GM12878 (cell line): ENCODE measurements around the gene CCNG1. TPM values are rescaled to one million over a fixed set of nuclear protein-coding genes. Genes with fewer than 3 reads are reported as not detected.

Experiments used
- ATAC-seq: fragments of 200-7000 bp; cut with Tn5 transposase; 3 replicates; pipeline ENCODE4 v1.9.1; 2020; ENCODE audit warnings: mild to moderate bottlenecking, moderate library complexity
- BruUV-seq: library from RNA; stranded (reverse); fragments of 400-500 nt; replicated peaks from 2 replicates; lab custom pipeline; 2021; lab: Mats Ljungman, UMichigan
- CTCF ChIA-PET: fragments of 300-600 bp; sonication (Branson Sonifier 250); formaldehyde crosslinking; extraction: SDS; loops from one replicate; lab custom pipeline; 2021; ENCODE audit warnings: inconsistent platforms; lab: Yijun Ruan, JAX
- POLR2A ChIA-PET: fragments of 350-600 bp; formaldehyde crosslinking; extraction: SDS; loops from one replicate; lab custom pipeline; 2021; ENCODE audit warnings: inconsistent platforms; lab: Charles Lee
- RAD21 ChIA-PET: fragments of 300-600 bp; sonication (Branson Sonifier 250); formaldehyde crosslinking; loops from one replicate; lab custom pipeline; 2023; ENCODE audit warnings: antibody characterized with exemption; ENCODE audit not compliant: unreplicated experiment; lab: Charles Lee
- SMC1A ChIA-PET: fragments of 300-600 bp; sonication (Branson Sonifier 250); formaldehyde crosslinking; loops from one replicate; lab custom pipeline; 2023; ENCODE audit not compliant: unreplicated experiment, uncharacterized antibody; lab: Charles Lee
- DNase-seq: peaks from one replicate; pipeline ENCODE4 v3.0.0-alpha.2; 2011; ENCODE audit warnings: low read depth, low spot score
- FAIRE-seq: peaks from 3 replicates; lab custom pipeline; 2011; peaks lifted over from hg19 to GRCh38; lab: Jason Lieb, UNC
- H2AFZ ChIP-seq: 2 replicates; pipeline ENCODE4 v1.6.0; 2011; ENCODE audit warnings: low read depth, low read length, control low read depth; ENCODE audit not compliant: control insufficient read depth
- H3K27ac ChIP-seq: 2 replicates; pipeline ENCODE4 v1.5.1; 2011; ENCODE audit warnings: control low read depth; ENCODE audit not compliant: control insufficient read depth, insufficient read depth
- H3K27me3 ChIP-seq, 2 experiments: replicated peaks in 1 of 2; 2 replicates each; pipeline versions ENCODE4 v1.6.0 to v1.6.1; 2011; ENCODE audit warnings: low read length in 1 of 2; ENCODE audit not compliant: control insufficient read depth in 2 of 2, insufficient read depth in 2 of 2
- H3K36me3 ChIP-seq, 2 experiments: 2 replicates each; pipeline ENCODE4 v1.5.1; 2011; ENCODE audit warnings: low read length in 1 of 2; ENCODE audit not compliant: control insufficient read depth in 2 of 2, insufficient read depth in 2 of 2
- H3K4me1 ChIP-seq: 2 replicates; pipeline ENCODE4 v1.6.1; 2011; ENCODE audit warnings: mild to moderate bottlenecking, low read length, moderate library complexity, mixed read lengths; ENCODE audit not compliant: control insufficient read depth, insufficient read depth
- H3K4me2 ChIP-seq: 2 replicates; pipeline ENCODE4 v1.6.0; 2011; ENCODE audit warnings: control low read depth; ENCODE audit not compliant: control insufficient read depth, insufficient read depth
- H3K4me3 ChIP-seq: fragments of 200-600 bp; sonication (generic); 2 replicates; pipeline ENCODE4 v1.5.1; 2016
- H3K79me2 ChIP-seq: 2 replicates; pipeline ENCODE4 v1.6.0; 2011; ENCODE audit warnings: low read length; ENCODE audit not compliant: control insufficient read depth, insufficient read depth
- H3K9ac ChIP-seq: 2 replicates; pipeline ENCODE4 v1.8.0; 2011; ENCODE audit warnings: low read length, control low read depth, mixed read lengths; ENCODE audit not compliant: control insufficient read depth, insufficient read depth
- H3K9me3 ChIP-seq: replicated peaks from 3 replicates; pipeline ENCODE4 v1.5.1; 2011; ENCODE audit warnings: mild to moderate bottlenecking, low read length; ENCODE audit not compliant: control insufficient read depth, insufficient read depth
- H4K20me1 ChIP-seq: 2 replicates; pipeline ENCODE4 v1.6.0; 2011; ENCODE audit not compliant: control insufficient read depth, insufficient read depth
- CHD4 ChIP-seq: fragments of 200-600 bp; sonication (generic); IDR thresholded peaks from 2 replicates; pipeline ENCODE4 v1.6.1; 2016; ENCODE audit warnings: mild to moderate bottlenecking
- MXI1 ChIP-seq: fragments of 150-350 bp; IDR thresholded peaks from 2 replicates; pipeline ENCODE4 v1.6.1; 2011; ENCODE audit warnings: low read depth, mild to moderate bottlenecking, inconsistent platforms, low read length, improper control_type of control experiment
- NR2C1 ChIP-seq: fragments of 450-650 bp; IDR thresholded peaks from 2 replicates; pipeline ENCODE4 v1.6.1; 2017; ENCODE audit warnings: antibody characterized with exemption, mild to moderate bottlenecking, moderate library complexity
- PKNOX1 ChIP-seq: fragments of 450-650 bp; IDR thresholded peaks from 2 replicates; pipeline ENCODE4 v1.6.1; 2016; ENCODE audit warnings: mild to moderate bottlenecking
- POLR2AphosphoS5 ChIP-seq: IDR thresholded peaks from 2 replicates; pipeline ENCODE4 v1.6.1; 2011; ENCODE audit warnings: mild to moderate bottlenecking, low read length, inconsistent platforms
- SIN3A ChIP-seq: IDR thresholded peaks from 2 replicates; pipeline ENCODE4 v1.6.1; 2012; ENCODE audit warnings: low read depth, low read length, improper control_type of control experiment
- TCF3 ChIP-seq: IDR thresholded peaks from 2 replicates; pipeline ENCODE4 v1.6.1; 2012; ENCODE audit warnings: low read depth, mild to moderate bottlenecking, low read length, borderline replicate concordance; ENCODE audit not compliant: insufficient read depth
- ZSCAN29 ChIP-seq: fragments of 450-650 bp; IDR thresholded peaks from 2 replicates; pipeline ENCODE4 v1.6.1; 2017; ENCODE audit warnings: mild to moderate bottlenecking, moderate library complexity
- WGBS: methylation state at CpG from one replicate; pipeline ENCODE4 v1.1.6; 2016; ENCODE audit warnings: low lambda C conversion rate; ENCODE audit not compliant: insufficient replicate concordance, insufficient coverage; ENCODE audit errors: missing lambda C conversion rate; 5-methylcytosine and 5-hydroxymethylcytosine counted together
- in situ Hi-C: fragments of 300-500 bp; cut with MboI; formaldehyde crosslinking; loops from 9 replicates; pipeline ENCODE4 v1.14.3; 2018; ENCODE audit warnings: mixed read lengths
- intact Hi-C: fragments of 100-400 bp; cut with micrococcal nuclease; formaldehyde crosslinking; loops from one replicate; pipeline ENCODE4 v1.14.2; 2022; ENCODE audit not compliant: unreplicated experiment
- polyA plus RNA-seq, 11 experiments: library from polyadenylated mRNA; depleted of rRNA in 4 of 11; unstranded in 6 of 11; stranded (reverse) in 5 of 11; fragments of >200 nt; fragmentation: Nextera tagmentation in 4 of 11; fragmentation: Illumina TruSeq in 1 of 11; extraction: Ambion mirVana in 4 of 11; extraction: Trizol in 1 of 11; gene quantifications; 1 replicate in 1 of 11; 2 replicates in 10 of 11; pipeline versions ENCODE4 v1.2.1 to v1.2.3, GENCODE V29; 2011 to 2016; ENCODE audit warnings: inconsistent platforms in 2 of 11, missing spikeins in 2 of 11, low read depth in 1 of 11
- total RNA-seq, 4 experiments: library from RNA; depleted of rRNA in 3 of 4; stranded (reverse); fragments of >200 nt in 3 of 4; fragmentation: Illumina TruSeq in 1 of 4; extraction: Trizol in 1 of 4; gene quantifications; 2 replicates each; pipeline versions ENCODE4 v1.2.1 to v1.2.3, GENCODE V29; 2013 to 2021

CCNG1 gene
- total and polyA plus RNA-seq, 10 of the 15 experiments (the other 5 are each of a cell fraction or from before 2014, with no cell fraction given) = 90.1 to 274 (median 200) TPM

GRCh38 chr5:163399923-163400322 lies 37.5 kb upstream of the CCNG1 start:
- RAD21 ChIA-PET = interaction anchor here (1.5 kb wide), 1 partner anchor 9 kb away, joined by 6 read pairs; no protein-coding TSS in a partner anchor
- POLR2A ChIA-PET = interaction anchor here (0.7 kb wide), 1 partner anchor 1934 kb away, joined by 4 read pairs; no protein-coding TSS in a partner anchor
- FAIRE-seq (no peak), ATAC-seq (no peak), DNase-seq (no peak)
- SMC1A ChIA-PET = interaction anchor here (0.8 to 1.3 kb wide), 2 partner anchors 12 to 1191 kb away, joined by 3 to 4 read pairs; no protein-coding TSS in a partner anchor
- BruUV-seq = no TSS peak
- in situ Hi-C loops = no loop called here
- H4K20me1 ChIP-seq = no peaks in the 10 kb centered on the region
- no peaks in the 10 kb centered on the region for H3K79me2 ChIP-seq
- no peak overlapping the region for H3K9ac ChIP-seq
- no peaks in the 10 kb centered on the region for H3K36me3 ChIP-seq
- intact Hi-C loops = no loop called here
- no peak overlapping the region for H3K27ac ChIP-seq
- H3K27me3 ChIP-seq = no peaks in the 10 kb centered on the region; a peak in 1 of 4 replicates
- no peaks in the 10 kb centered on the region for H3K9me3 ChIP-seq
- 55% methylated on average over 4 of the region's 4 CpGs for WGBS
- H3K4me3 ChIP-seq = no peak overlapping the region
- TF ChIP-seq NR2C1 = no peak
- no peak for TF ChIP-seq MXI1
- TF ChIP-seq CHD4 = no peak
- TF ChIP-seq TCF3 = no peak
- no peak for TF ChIP-seq ZSCAN29
- no peak overlapping the region for H3K4me2 ChIP-seq
- no peaks in the 10 kb centered on the region for H3K4me1 ChIP-seq
- H2AFZ ChIP-seq = no peak overlapping the region
- CTCF ChIA-PET = interaction anchor here (1.4 to 3.2 kb wide), 2 partner anchors 8 to 10 kb away, joined by 3 to 19 read pairs; no protein-coding TSS in a partner anchor

GRCh38 chr5:163401271-163401670 lies 36.1 kb upstream of the CCNG1 start:
- in situ Hi-C loops = no loop called here
- Histone ChIP-seq H3K9me3 (no peaks in the 10 kb centered on the region), H2AFZ (no peak overlapping the region), H3K27me3 (no peaks in the 10 kb centered on the region; a peak in 1 of 4 replicates), H3K36me3 (no peaks in the 10 kb centered on the region), H3K27ac (no peak overlapping the region), H3K4me3 (no peak overlapping the region), H3K79me2 (no peaks in the 10 kb centered on the region), H3K9ac (no peak overlapping the region), H3K4me1 (no peaks in the 10 kb centered on the region), H4K20me1 (no peaks in the 10 kb centered on the region), H3K4me2 (no peak overlapping the region)
- DNase-seq = no peak
- no peak for FAIRE-seq
- 83% methylated on average over 4 of the region's 4 CpGs for WGBS
- no peak for ATAC-seq
- ChIA-PET SMC1A (interaction anchor here (1.3 kb wide), 1 partner anchor 14 kb away, joined by 5 read pairs; no protein-coding TSS in a partner anchor), RAD21 (no interaction called here), POLR2A (interaction anchor here (0.6 kb wide), 1 partner anchor 58 kb away, joined by 3 read pairs; no protein-coding TSS in a partner anchor), CTCF (interaction anchor here (0.6 to 1.1 kb wide), 2 partner anchors 54 kb away, joined by 4 to 5 read pairs; no protein-coding TSS in a partner anchor)
- no TSS peak for BruUV-seq
- intact Hi-C loops = no loop called here
- TF ChIP-seq SIN3A (no peak), PKNOX1 (no peak), POLR2AphosphoS5 (no peak)
